Ishikawa (cell line): ENCODE measurements around the gene CES3.

Experiments used
- EP300 ChIP-seq: IDR thresholded peaks from 2 replicates; pipeline ENCODE4 v1.6.1; 2012; ENCODE audit warnings: borderline replicate concordance
- MAX ChIP-seq: IDR thresholded peaks from 2 replicates; pipeline ENCODE4 v1.6.1; 2012
- RAD21 ChIP-seq: IDR thresholded peaks from 2 replicates; pipeline ENCODE4 v1.6.1; 2012; ENCODE audit warnings: low read depth
- REST ChIP-seq: IDR thresholded peaks from 2 replicates; pipeline ENCODE4 v1.6.1; 2012; ENCODE audit warnings: low read depth, mild to moderate bottlenecking
- TAF1 ChIP-seq: IDR thresholded peaks from 2 replicates; pipeline ENCODE4 v1.6.1; 2012; ENCODE audit warnings: low read depth, mild to moderate bottlenecking
- TCF12 ChIP-seq: IDR thresholded peaks from 2 replicates; pipeline ENCODE4 v1.6.1; 2012; ENCODE audit warnings: low read depth
- TEAD4 ChIP-seq: IDR thresholded peaks from 2 replicates; pipeline ENCODE4 v1.6.1; 2012
- USF1 ChIP-seq: IDR thresholded peaks from 2 replicates; pipeline ENCODE4 v1.6.1; 2012

- TF ChIP-seq REST (no peak), TEAD4 (no peak), RAD21 (no peak; the same call in 1 of the 2 replicates), MAX (no peak), EP300 (no peak), TAF1 (no peak), USF1 (no peak), TCF12 (no peak)
These were observed 36.3 kb upstream of the CES3 start for GRCh38 chr16:66924527-66925321.
